WTC11 (cell line): ENCODE measurements around the gene MTERF4. TPM values are rescaled to one million over a fixed set of nuclear protein-coding genes. Genes with fewer than 3 reads are reported as not detected.

Experiments
- ATAC-seq: fragments of 200-7000 bp; cut with Tn5 transposase; 2 replicates; pipeline ENCODE4 v1.10.0; 2021; ENCODE audit warnings: mild to moderate bottlenecking, moderate library complexity
- CTCF ChIA-PET: fragments of 300-600 bp; sonication (Branson Sonifier 250); formaldehyde crosslinking; loops from one replicate; lab custom pipeline; 2021; ENCODE audit warnings: antibody characterized with exemption; lab: Charles Lee
- POLR2A ChIA-PET: fragments of 350-600 bp; sonication (Branson Sonifier 250); formaldehyde crosslinking; loops from one replicate; lab custom pipeline; 2021; ENCODE audit warnings: antibody characterized with exemption; lab: Charles Lee
- DNase-seq: peaks from one replicate; pipeline ENCODE4 v3.0.0; 2021; ENCODE audit warnings: low spot score
- H3K27ac Mint-ChIP-seq: 2 replicates; pipeline ENCODE4 v1.8.0; 2021; ENCODE audit warnings: mixed read lengths
- H3K27me3 Mint-ChIP-seq: 2 replicates; pipeline ENCODE4 v1.8.0; 2021; ENCODE audit warnings: low read depth, mild to moderate bottlenecking, moderate library complexity, mixed read lengths
- H3K36me3 Mint-ChIP-seq: 2 replicates; pipeline ENCODE4 v1.8.0; 2021; ENCODE audit warnings: mixed read lengths
- H3K4me1 Mint-ChIP-seq: 2 replicates; pipeline ENCODE4 v1.8.0; 2022; ENCODE audit warnings: mixed read lengths
- H3K4me3 Mint-ChIP-seq: 2 replicates; pipeline ENCODE4 v1.8.0; 2021; ENCODE audit warnings: mild to moderate bottlenecking, moderate library complexity, mixed read lengths
- H3K9me3 Mint-ChIP-seq: 2 replicates; pipeline ENCODE4 v1.8.0; 2021; ENCODE audit warnings: mixed read lengths
- AFF4 ChIP-seq: sonication (generic); formaldehyde crosslinking; IDR thresholded peaks from 2 replicates; pipeline ENCODE4 v1.8.1; 2023; ENCODE audit warnings: mild to moderate bottlenecking, missing genetic modification reagents, borderline replicate concordance
- ATF3 ChIP-seq: sonication (generic); formaldehyde crosslinking; conservative IDR thresholded peaks from 2 replicates; pipeline ENCODE4 v1.8.1; 2022; ENCODE audit warnings: mild to moderate bottlenecking, missing genetic modification reagents
- ATF6 ChIP-seq: sonication (generic); formaldehyde crosslinking; IDR thresholded peaks from 2 replicates; pipeline ENCODE4 v1.8.1; 2023; ENCODE audit warnings: mild to moderate bottlenecking, missing genetic modification reagents
- CREM ChIP-seq: sonication (generic); formaldehyde crosslinking; IDR thresholded peaks from 2 replicates; pipeline ENCODE4 v1.8.1; 2022; ENCODE audit warnings: mild to moderate bottlenecking, missing genetic modification reagents, moderate library complexity
- E2F5 ChIP-seq: sonication (generic); formaldehyde crosslinking; IDR thresholded peaks from 2 replicates; pipeline ENCODE4 v1.8.1; 2022; ENCODE audit warnings: mild to moderate bottlenecking, moderate library complexity, missing genetic modification reagents
- ELF4 ChIP-seq: sonication (generic); formaldehyde crosslinking; IDR thresholded peaks from 2 replicates; pipeline ENCODE4 v1.8.1; 2022; ENCODE audit warnings: low read depth, mild to moderate bottlenecking, moderate library complexity, missing genetic modification reagents
- ESRRA ChIP-seq: sonication (generic); formaldehyde crosslinking; IDR thresholded peaks from 2 replicates; pipeline ENCODE4 v1.8.1; 2022; ENCODE audit warnings: mild to moderate bottlenecking, missing genetic modification reagents, borderline replicate concordance
- ETV6 ChIP-seq: sonication (generic); formaldehyde crosslinking; IDR thresholded peaks from 2 replicates; pipeline ENCODE4 v1.8.1; 2022; ENCODE audit warnings: mild to moderate bottlenecking, missing genetic modification reagents
- FOXP1 ChIP-seq: sonication (generic); formaldehyde crosslinking; IDR thresholded peaks from 2 replicates; pipeline ENCODE4 v1.8.0; 2022; ENCODE audit warnings: missing genetic modification reagents, mild to moderate bottlenecking, moderate library complexity, borderline replicate concordance
- MAX ChIP-seq: sonication (generic); formaldehyde crosslinking; IDR thresholded peaks from 2 replicates; pipeline ENCODE4 v1.8.0; 2022; ENCODE audit warnings: mild to moderate bottlenecking, missing genetic modification reagents
- MLX ChIP-seq: sonication (generic); formaldehyde crosslinking; IDR thresholded peaks from 2 replicates; pipeline ENCODE4 v1.8.1; 2023; ENCODE audit warnings: mild to moderate bottlenecking, missing genetic modification reagents, moderate library complexity
- NFE2L1 ChIP-seq: sonication (generic); formaldehyde crosslinking; IDR thresholded peaks from 2 replicates; pipeline ENCODE4 v1.8.1; 2023; ENCODE audit warnings: missing genetic modification reagents
- NR3C1 ChIP-seq: sonication (generic); formaldehyde crosslinking; conservative IDR thresholded peaks from 2 replicates; pipeline ENCODE4 v1.8.1; 2023; ENCODE audit warnings: low read depth, mild to moderate bottlenecking, missing genetic modification reagents
- OVOL2 ChIP-seq: fragments of 250-450 bp; sonication (Bioruptor Pico); IDR thresholded peaks from 2 replicates; pipeline ENCODE4 v1.9.0; 2021; ENCODE audit warnings: mild to moderate bottlenecking, borderline replicate concordance
- RORB ChIP-seq: fragments of 250-450 bp; sonication (Bioruptor Pico); IDR thresholded peaks from 2 replicates; pipeline ENCODE4 v1.9.0; 2021; ENCODE audit warnings: mild to moderate bottlenecking
- TEAD1 ChIP-seq: sonication (generic); formaldehyde crosslinking; IDR thresholded peaks from 2 replicates; pipeline ENCODE4 v1.8.0; 2022; ENCODE audit warnings: mild to moderate bottlenecking, missing genetic modification reagents
- TEAD4 ChIP-seq: sonication (generic); formaldehyde crosslinking; IDR thresholded peaks from 2 replicates; pipeline ENCODE4 v1.8.0; 2022; ENCODE audit warnings: mild to moderate bottlenecking, missing genetic modification reagents
- TP53 ChIP-seq: sonication (generic); formaldehyde crosslinking; IDR thresholded peaks from 2 replicates; pipeline ENCODE4 v1.8.1; 2023; ENCODE audit warnings: mild to moderate bottlenecking, missing genetic modification reagents
- ZBTB43 ChIP-seq: sonication (generic); formaldehyde crosslinking; IDR thresholded peaks from 2 replicates; pipeline ENCODE4 v1.8.1; 2023; ENCODE audit warnings: mild to moderate bottlenecking, missing genetic modification reagents
- ZNF219 ChIP-seq: sonication (generic); formaldehyde crosslinking; IDR thresholded peaks from 2 replicates; pipeline ENCODE4 v1.8.0; 2023; ENCODE audit warnings: missing genetic modification reagents, mild to moderate bottlenecking, borderline replicate concordance
- ZNF232 ChIP-seq: sonication (generic); formaldehyde crosslinking; IDR thresholded peaks from 2 replicates; pipeline ENCODE4 v1.8.0; 2022; ENCODE audit warnings: mild to moderate bottlenecking, missing genetic modification reagents
- ZNF532 ChIP-seq: fragments of 250-450 bp; sonication (Bioruptor Pico); IDR thresholded peaks from 2 replicates; pipeline ENCODE4 v1.9.0; 2021; ENCODE audit warnings: mild to moderate bottlenecking, borderline replicate concordance
- total RNA-seq: library from RNA; stranded (reverse); gene quantifications from 3 replicates; pipeline ENCODE4 v1.2.3, GENCODE V29; 2021

The MTERF4 gene
- total RNA-seq, 1 experiment from 2014 or later = 23.3 TPM

GRCh38 chr2:241149925-241150659 is 48.0 kb upstream of the MTERF4 start, which contains the start of gene PPP1R7 (continued):
- TF ChIP-seq AFF4 = no peak
- no peak for TF ChIP-seq TEAD1 (CRISPR knock-in tag)
- no peak for TF ChIP-seq ZNF532 (CRISPR knock-in tag)
- no peak for TF ChIP-seq ATF6 (CRISPR knock-in tag)
- no peak for TF ChIP-seq OVOL2 (CRISPR knock-in tag)
- TF ChIP-seq NFE2L1 (CRISPR knock-in tag) = no peak; the same call in 1 of the 2 replicates
- no peak for TF ChIP-seq ETV6 (CRISPR knock-in tag)
- no peak for TF ChIP-seq MAX (CRISPR knock-in tag)
- no peak for TF ChIP-seq ZBTB43 (CRISPR knock-in tag)
- TF ChIP-seq CREM (CRISPR knock-in tag) = no peak
- TF ChIP-seq NR3C1 (CRISPR knock-in tag) = no peak

- H3K27ac Mint-ChIP-seq = no peak overlapping the region
- CTCF ChIA-PET = interaction anchor here (0.6 to 3.3 kb wide), 11 partner anchors 8 to 553 kb away, joined by 3 to 21 read pairs (median 4); partner anchors contain the start of genes HDLBP, ING5 and SEPTIN2
- H3K4me1 Mint-ChIP-seq = peaks cover 27% of the 10 kb centered on the region
- no peaks in the 10 kb centered on the region for H3K9me3 Mint-ChIP-seq
- POLR2A ChIA-PET = interaction anchor here (1.0 to 1.5 kb wide), 3 partner anchors 47 to 167 kb away, joined by 3 read pairs; partner anchors contain the start of genes MTERF4 and SEPTIN2
- peak overlapping the region; percentile 93 for H3K4me3 Mint-ChIP-seq
- ATAC-seq (no peak), DNase-seq (no peak)
- H3K27me3 Mint-ChIP-seq = no peaks in the 10 kb centered on the region
- no peaks in the 10 kb centered on the region; the same call in 1 of the 2 replicates for H3K36me3 Mint-ChIP-seq
- TF ChIP-seq RORB (CRISPR knock-in tag) (no peak), ZNF232 (CRISPR knock-in tag) (no peak), ELF4 (CRISPR knock-in tag) (no peak), E2F5 (CRISPR knock-in tag) (no peak), ZNF219 (CRISPR knock-in tag) (no peak), TP53 (CRISPR knock-in tag) (no peak), FOXP1 (CRISPR knock-in tag) (no peak), ATF3 (CRISPR knock-in tag) (no peak), ESRRA (CRISPR knock-in tag) (no peak), TEAD4 (CRISPR knock-in tag) (no peak), MLX (CRISPR knock-in tag) (no peak), MAX (CRISPR knock-in tag) (no peak), TEAD1 (CRISPR knock-in tag) (no peak)
Observed at GRCh38 chr2:241149675-241149924, 47.5 kb upstream of the MTERF4 start.
